Activated T-helper 17 cell treated with anti-CD3 and anti-CD28 coated beads, Interleukin-2, amount 50 U/mL, for 72 hours (primary cell): Measurements from ENCODE around the gene STOML1. TPM values are rescaled to one million over a fixed set of nuclear protein-coding genes. Genes with fewer than 3 reads are reported as not detected.

Experiments
- ATAC-seq: fragments of 150-1000 bp; cut with Tn5 transposase; replicated peaks from 2 replicates; pipeline ENCODE4 v1.10.0; 2021; ENCODE audit warnings: mild to moderate bottlenecking, moderate library complexity
- H3K27ac Mint-ChIP-seq: one replicate; pipeline ENCODE4 v1.8.0; 2022; ENCODE audit warnings: mixed read lengths
- H3K27me3 Mint-ChIP-seq: one replicate; pipeline ENCODE4 v1.8.0; 2022; ENCODE audit warnings: mixed read lengths
- H3K36me3 Mint-ChIP-seq: one replicate; pipeline ENCODE4 v1.8.0; 2022; ENCODE audit warnings: low read depth, mild to moderate bottlenecking, mixed read lengths
- H3K4me1 Mint-ChIP-seq: one replicate; pipeline ENCODE4 v1.8.0; 2022; ENCODE audit warnings: mixed read lengths
- H3K4me3 Mint-ChIP-seq: one replicate; pipeline ENCODE4 v1.8.0; 2022; ENCODE audit warnings: mild to moderate bottlenecking, mixed read lengths
- H3K9me3 Mint-ChIP-seq: one replicate; pipeline ENCODE4 v1.8.0; 2022; ENCODE audit warnings: mixed read lengths
- total RNA-seq, 2 donors: library from RNA; stranded (reverse); gene quantifications; one replicate each; pipeline ENCODE4 v1.2.3, GENCODE V29; 2022

Gene STOML1, protein sequence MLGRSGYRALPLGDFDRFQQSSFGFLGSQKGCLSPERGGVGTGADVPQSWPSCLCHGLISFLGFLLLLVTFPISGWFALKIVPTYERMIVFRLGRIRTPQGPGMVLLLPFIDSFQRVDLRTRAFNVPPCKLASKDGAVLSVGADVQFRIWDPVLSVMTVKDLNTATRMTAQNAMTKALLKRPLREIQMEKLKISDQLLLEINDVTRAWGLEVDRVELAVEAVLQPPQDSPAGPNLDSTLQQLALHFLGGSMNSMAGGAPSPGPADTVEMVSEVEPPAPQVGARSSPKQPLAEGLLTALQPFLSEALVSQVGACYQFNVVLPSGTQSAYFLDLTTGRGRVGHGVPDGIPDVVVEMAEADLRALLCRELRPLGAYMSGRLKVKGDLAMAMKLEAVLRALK
- 1 to 10 TPM; 4.8 to 7.3 TPM for total RNA-seq

GRCh38 chr15:73991726-73992593 is at the start of gene STOML1:
Gene STOML1 (minus strand): TSS chr15:73992295. CDS start chr15:73992223, 72 bp downstream.
- Mint-ChIP-seq H3K4me1 (peaks cover 19% of the 10 kb centered on the region), H3K27ac (peak within 1 kb of the TSS; percentile 77), H3K27me3 (no peaks in the 10 kb centered on the region), H3K36me3 (peaks cover 29% of the 10 kb centered on the region), H3K9me3 (no peaks in the 10 kb centered on the region), H3K4me3 (peak within 1 kb of the TSS; percentile 98)
- ATAC-seq: peak; percentile 83

GRCh38 chr15:74041311-74041756 is 49.2 kb upstream of the STOML1 start:
- ATAC-seq: no peak
- H3K9me3 Mint-ChIP-seq: no peaks in the 10 kb centered on the region
- H3K27ac Mint-ChIP-seq: no peak overlapping the region
- H3K36me3 Mint-ChIP-seq: peaks cover 17% of the 10 kb centered on the region
- no peaks in the 10 kb centered on the region for H3K27me3 Mint-ChIP-seq
- H3K4me3 Mint-ChIP-seq: no peak overlapping the region
- H3K4me1 Mint-ChIP-seq: no peaks in the 10 kb centered on the region

DNA sequence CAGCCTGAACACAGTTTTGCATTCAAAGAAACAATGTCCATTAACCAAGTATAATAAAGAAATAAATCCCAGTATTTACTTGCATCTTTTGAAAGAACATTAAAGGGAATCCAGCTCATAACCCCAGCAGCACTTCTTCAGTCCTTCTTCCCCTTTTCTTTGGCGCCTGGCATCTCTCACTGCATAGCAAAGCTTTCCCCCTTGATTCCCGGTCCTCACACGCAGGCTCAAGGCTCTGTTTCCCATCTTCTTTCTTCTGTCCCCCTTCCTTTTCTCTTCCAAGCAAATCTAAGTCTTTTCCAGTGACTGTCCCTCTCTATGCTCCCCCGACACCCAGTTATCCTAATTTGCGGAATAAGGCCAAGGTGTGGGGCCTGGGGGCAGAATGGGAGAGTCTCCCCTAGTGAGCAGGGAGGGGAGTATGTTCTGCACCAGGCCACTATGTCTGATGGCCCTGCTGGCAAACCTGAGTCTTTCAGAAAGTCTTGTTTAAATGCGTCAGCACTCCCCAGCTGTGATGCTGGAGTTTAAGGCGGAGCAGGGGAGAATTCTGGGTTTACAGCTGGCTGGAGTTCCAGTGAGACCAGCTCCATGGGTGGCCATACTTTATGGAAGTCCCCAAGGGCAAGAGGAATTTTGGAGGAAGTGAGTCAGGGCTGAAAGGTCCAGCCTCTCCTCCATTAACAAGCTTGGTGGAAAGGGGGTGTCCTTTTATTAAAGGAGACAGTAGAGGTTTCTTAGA is 48.2 kb upstream of the STOML1 start:
- no peaks in the 10 kb centered on the region for H3K4me1 Mint-ChIP-seq
- peak overlapping the region; percentile 16 for H3K27ac Mint-ChIP-seq
- peaks cover 27% of the 10 kb centered on the region for H3K36me3 Mint-ChIP-seq
- H3K27me3 Mint-ChIP-seq: no peaks in the 10 kb centered on the region
- no peak overlapping the region for H3K4me3 Mint-ChIP-seq
- no peaks in the 10 kb centered on the region for H3K9me3 Mint-ChIP-seq
- ATAC-seq: no peak

GRCh38 chr15:74039656-74040010 is 47.5 kb upstream of the STOML1 start:
- Mint-ChIP-seq H3K4me1 (no peaks in the 10 kb centered on the region), H3K27ac (no peak overlapping the region), H3K36me3 (peaks cover 34% of the 10 kb centered on the region), H3K9me3 (no peaks in the 10 kb centered on the region), H3K27me3 (no peaks in the 10 kb centered on the region), H3K4me3 (no peak overlapping the region)
- ATAC-seq: no peak

- no peaks in the 10 kb centered on the region for H3K27me3 Mint-ChIP-seq
- H3K4me1 Mint-ChIP-seq: no peaks in the 10 kb centered on the region
- peaks cover 40% of the 10 kb centered on the region for H3K36me3 Mint-ChIP-seq
- no peak for ATAC-seq
- no peaks in the 10 kb centered on the region for H3K9me3 Mint-ChIP-seq
- no peak overlapping the region for H3K4me3 Mint-ChIP-seq
- H3K27ac Mint-ChIP-seq: no peak overlapping the region
Observed at GRCh38 chr15:74038707-74039655, 46.9 kb upstream of the STOML1 start.

- H3K4me1 Mint-ChIP-seq: no peaks in the 10 kb centered on the region
- peaks cover 52% of the 10 kb centered on the region for H3K36me3 Mint-ChIP-seq
- H3K27ac Mint-ChIP-seq: peak overlapping the region; percentile 28
- H3K27me3 Mint-ChIP-seq: no peaks in the 10 kb centered on the region
- H3K4me3 Mint-ChIP-seq: no peak overlapping the region
- H3K9me3 Mint-ChIP-seq: no peaks in the 10 kb centered on the region
- no peak for ATAC-seq
Observed at GRCh38 chr15:74037171-74038117, 45.3 kb upstream of the STOML1 start.

- H3K9me3 Mint-ChIP-seq: no peaks in the 10 kb centered on the region
- peak overlapping the region; percentile 28 for H3K27ac Mint-ChIP-seq
- no peaks in the 10 kb centered on the region for H3K4me1 Mint-ChIP-seq
- no peak for ATAC-seq
- H3K4me3 Mint-ChIP-seq: no peak overlapping the region
- no peaks in the 10 kb centered on the region for H3K27me3 Mint-ChIP-seq
- H3K36me3 Mint-ChIP-seq: peaks cover 60% of the 10 kb centered on the region
Observed at GRCh38 chr15:74036271-74037170, 44.4 kb upstream of the STOML1 start.

DNA sequence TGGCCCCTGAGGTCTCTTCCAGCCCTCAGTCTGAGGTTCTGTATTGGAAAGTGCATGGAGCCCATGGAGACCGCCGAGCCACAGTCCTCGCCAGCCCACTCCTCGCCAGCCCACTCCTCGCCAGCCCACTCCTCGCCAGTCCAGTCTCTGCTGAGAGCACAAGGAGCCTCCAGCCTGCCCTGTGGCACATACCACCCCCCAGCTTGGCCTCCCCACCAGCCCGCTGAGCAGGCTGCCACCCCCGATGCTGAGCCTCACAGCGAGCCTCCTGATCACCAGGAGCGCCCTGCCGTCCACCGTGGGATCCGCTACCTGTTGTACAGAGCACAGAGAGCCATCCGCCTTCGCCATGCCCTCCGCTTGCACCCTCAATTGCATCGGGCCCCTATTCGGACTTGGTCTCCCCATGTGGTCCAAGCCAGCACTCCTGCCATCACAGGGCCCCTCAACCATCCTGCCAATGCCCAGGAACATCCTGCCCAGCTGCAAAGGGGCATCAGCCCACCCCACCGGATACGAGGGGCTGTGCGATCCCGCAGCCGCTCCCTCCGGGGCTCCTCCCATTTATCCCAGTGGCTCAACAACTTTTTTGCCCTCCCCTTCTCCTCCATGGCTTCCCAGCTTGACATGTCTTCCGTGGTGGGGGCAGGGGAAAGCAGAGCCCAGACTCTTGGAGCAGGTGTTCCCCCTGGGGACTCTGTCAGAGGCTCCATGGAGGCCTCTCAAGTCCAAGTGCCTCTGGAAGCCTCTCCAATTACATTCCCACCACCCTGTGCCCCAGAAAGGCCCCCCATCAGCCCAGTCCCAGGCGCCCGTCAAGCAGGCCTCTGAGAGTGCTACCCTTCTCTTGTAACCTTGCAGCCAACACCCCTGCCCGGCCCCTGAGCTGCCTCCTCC is 43.3 kb upstream of the STOML1 start:
- Mint-ChIP-seq H3K9me3 (no peaks in the 10 kb centered on the region), H3K36me3 (peaks cover 68% of the 10 kb centered on the region), H3K4me3 (no peak overlapping the region), H3K4me1 (no peaks in the 10 kb centered on the region), H3K27ac (no peak overlapping the region), H3K27me3 (no peaks in the 10 kb centered on the region)
- no peak for ATAC-seq

- H3K4me1 Mint-ChIP-seq: no peaks in the 10 kb centered on the region
- H3K9me3 Mint-ChIP-seq: no peaks in the 10 kb centered on the region
- H3K36me3 Mint-ChIP-seq: peaks cover 76% of the 10 kb centered on the region
- H3K27me3 Mint-ChIP-seq: no peaks in the 10 kb centered on the region
- no peak overlapping the region for H3K27ac Mint-ChIP-seq
- no peak for ATAC-seq
- H3K4me3 Mint-ChIP-seq: no peak overlapping the region
Observed at GRCh38 chr15:74034206-74034755, 42.2 kb upstream of the STOML1 start.

DNA sequence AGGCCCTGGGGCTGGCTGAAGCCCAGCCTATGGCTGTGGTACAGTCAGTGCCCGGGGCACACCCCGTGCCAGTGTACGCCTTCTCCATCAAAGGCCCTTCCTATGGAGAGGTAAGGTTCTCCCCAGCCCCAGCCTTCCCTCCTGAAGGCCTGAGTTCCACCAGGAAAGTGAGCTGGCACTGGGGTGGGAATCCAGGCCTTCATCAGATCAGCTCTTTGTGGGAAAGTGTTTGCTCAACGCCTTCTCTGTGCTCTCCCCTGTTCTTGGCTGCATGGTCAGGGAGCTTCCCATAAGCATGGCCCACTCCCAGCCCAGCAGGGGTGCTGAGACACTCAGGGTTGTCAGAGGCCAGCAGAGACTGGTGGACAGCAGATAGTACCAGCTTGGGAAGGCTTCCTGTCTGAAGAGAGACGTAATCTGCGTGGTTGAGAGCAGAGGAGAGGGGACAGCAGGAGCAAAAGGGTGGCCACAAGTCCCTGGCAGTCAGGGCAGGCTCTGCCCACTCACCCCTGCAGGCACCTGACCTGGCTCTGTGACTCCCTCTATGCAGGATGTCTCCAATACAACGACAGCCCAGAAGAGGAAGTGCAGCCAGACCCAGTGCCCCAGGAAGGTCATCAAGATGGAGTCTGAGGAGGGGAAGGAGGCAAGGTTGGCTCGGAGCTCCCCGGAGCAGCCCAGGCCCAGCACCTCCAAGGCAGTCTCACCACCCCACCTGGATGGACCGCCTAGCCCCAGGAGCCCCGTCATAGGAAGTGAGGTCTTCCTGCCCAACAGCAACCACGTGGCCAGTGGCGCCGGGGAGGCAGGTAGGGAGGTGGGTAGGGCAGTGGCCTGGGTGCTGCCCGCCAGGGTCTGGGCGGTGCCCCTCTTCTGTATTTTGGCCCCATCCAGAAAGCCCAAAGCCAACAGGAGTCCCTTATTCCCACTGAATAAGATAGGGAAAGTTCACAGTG is 40.8 kb upstream of the STOML1 start:
- Mint-ChIP-seq H3K36me3 (peaks cover 87% of the 10 kb centered on the region), H3K4me1 (no peaks in the 10 kb centered on the region), H3K9me3 (no peaks in the 10 kb centered on the region), H3K4me3 (no peak overlapping the region), H3K27me3 (no peaks in the 10 kb centered on the region), H3K27ac (no peak overlapping the region)
- ATAC-seq: no peak
